Activated T-cell treated with anti-CD3 and anti-CD28 coated beads, Interleukin-2, amount 50 U/mL, for 72 hours (primary cell): Measurements from ENCODE around the gene LARP1. TPM values are rescaled to one million over a fixed set of nuclear protein-coding genes. Genes with fewer than 3 reads are reported as not detected.

ENCODE experiments used
- ATAC-seq, 2 donors: fragments of 150-1000 bp; cut with Tn5 transposase; replicated peaks in 1 of 2; 2 replicates each; pipeline ENCODE4 v1.10.0; 2021; ENCODE audit warnings: moderate library complexity in 2 of 2, mild to moderate bottlenecking in 1 of 2
- DNase-seq, 2 donors: peaks; one replicate each; pipeline ENCODE4 v3.0.0; 2021 to 2022; ENCODE audit warnings: mixed read lengths in 1 of 2
- H3K27ac Mint-ChIP-seq: one replicate; pipeline ENCODE4 v1.8.0; 2022; ENCODE audit warnings: mild to moderate bottlenecking, moderate library complexity, mixed read lengths
- H3K27me3 Mint-ChIP-seq: one replicate; pipeline ENCODE4 v1.8.0; 2022; ENCODE audit warnings: low read depth, mixed read lengths
- H3K36me3 Mint-ChIP-seq, 2 donors: one replicate each; pipeline ENCODE4 v1.8.0; 2022; ENCODE audit warnings: mixed read lengths in 2 of 2, mild to moderate bottlenecking in 1 of 2; ENCODE audit not compliant: insufficient read depth in 2 of 2
- H3K4me1 Mint-ChIP-seq: one replicate; pipeline ENCODE4 v1.8.0; 2022; ENCODE audit warnings: low read depth, mixed read lengths
- H3K4me3 Mint-ChIP-seq, 2 donors: one replicate each; pipeline ENCODE4 v1.8.0; 2022; ENCODE audit warnings: mild to moderate bottlenecking in 2 of 2, mixed read lengths in 2 of 2, moderate library complexity in 2 of 2
- H3K9me3 Mint-ChIP-seq, 2 donors: one replicate each; pipeline ENCODE4 v1.8.0; 2022; ENCODE audit warnings: mixed read lengths in 2 of 2
- total RNA-seq, 2 donors: library from RNA; stranded (reverse); gene quantifications; one replicate each; pipeline ENCODE4 v1.2.3, GENCODE V29; 2022

Gene LARP1
- total RNA-seq, 2 donors from 2014 or later = 248 to 266 TPM

- Mint-ChIP-seq H3K9me3 (no peaks in the 10 kb centered on the region), H3K36me3 (peaks cover 9 to 38% of the 10 kb centered on the region in 2 donors), H3K27ac (peak overlapping the region; percentile 58), H3K4me3 (no peak overlapping the region), H3K4me1 (peaks cover 11% of the 10 kb centered on the region), H3K27me3 (no peaks in the 10 kb centered on the region)
- ATAC-seq = no peak
- no peak for DNase-seq
Observed at GRCh38 chr5:154795235-154795596, 40.0 kb downstream of the LARP1 start.

- H3K36me3 Mint-ChIP-seq = peaks cover 16 to 51% of the 10 kb centered on the region in 2 donors
- H3K9me3 Mint-ChIP-seq = no peaks in the 10 kb centered on the region
- H3K4me1 Mint-ChIP-seq = peaks cover 13% of the 10 kb centered on the region
- H3K27ac Mint-ChIP-seq = peak overlapping the region; percentile 80
- DNase-seq = no peak
- no peak overlapping the region for H3K4me3 Mint-ChIP-seq
- no peaks in the 10 kb centered on the region for H3K27me3 Mint-ChIP-seq
- ATAC-seq = no peak
Observed at GRCh38 chr5:154797762-154798161, 42.6 kb downstream of the LARP1 start.

- H3K9me3 Mint-ChIP-seq = no peaks in the 10 kb centered on the region
- DNase-seq = no peak
- H3K27ac Mint-ChIP-seq = no peak overlapping the region
- H3K36me3 Mint-ChIP-seq = peaks cover 18 to 53% of the 10 kb centered on the region in 2 donors
- H3K4me3 Mint-ChIP-seq = no peak overlapping the region
- ATAC-seq = no peak
- no peaks in the 10 kb centered on the region for H3K27me3 Mint-ChIP-seq
- H3K4me1 Mint-ChIP-seq = peaks cover 13% of the 10 kb centered on the region
Observed at GRCh38 chr5:154800582-154800981, 45.4 kb downstream of the LARP1 start.

GRCh38 chr5:154801083-154801482 is 45.9 kb downstream of the LARP1 start:
- H3K27ac Mint-ChIP-seq = no peak overlapping the region
- peak in 1 of 2 donors; percentile 59 for ATAC-seq

GRCh38 chr5:154802050-154802449 is 46.9 kb downstream of the LARP1 start:
- Mint-ChIP-seq H3K36me3 (peaks cover 17 to 54% of the 10 kb centered on the region in 2 donors), H3K27ac (peak overlapping the region; percentile 48), H3K9me3 (no peaks in the 10 kb centered on the region), H3K4me3 (no peak overlapping the region), H3K27me3 (no peaks in the 10 kb centered on the region), H3K4me1 (peaks cover 13% of the 10 kb centered on the region)
- DNase-seq = no peak
- no peak for ATAC-seq

More at GRCh38 chr5:154801083-154801482, 45.9 kb downstream of the LARP1 start:
- no peak overlapping the region for H3K4me3 Mint-ChIP-seq
- H3K27me3 Mint-ChIP-seq = no peaks in the 10 kb centered on the region
- H3K4me1 Mint-ChIP-seq = peaks cover 13% of the 10 kb centered on the region
- H3K36me3 Mint-ChIP-seq = peaks cover 18 to 55% of the 10 kb centered on the region in 2 donors
- no peak for DNase-seq
- no peaks in the 10 kb centered on the region for H3K9me3 Mint-ChIP-seq

GRCh38 chr5:154806176-154806575 is 51.0 kb downstream of the LARP1 start:
- Mint-ChIP-seq H3K4me1 (no peaks in the 10 kb centered on the region), H3K9me3 (no peaks in the 10 kb centered on the region), H3K27ac (no peak overlapping the region), H3K4me3 (no peak overlapping the region), H3K27me3 (no peaks in the 10 kb centered on the region), H3K36me3 (peaks cover 14 to 55% of the 10 kb centered on the region in 2 donors)
- ATAC-seq (no peak), DNase-seq (no peak)

GRCh38 chr5:154811239-154811638 is 56.1 kb downstream of the LARP1 start:
- H3K4me1 Mint-ChIP-seq = peaks cover 10% of the 10 kb centered on the region
- ATAC-seq (no peak), DNase-seq (no peak)
- no peaks in the 10 kb centered on the region for H3K27me3 Mint-ChIP-seq
- no peak overlapping the region for H3K27ac Mint-ChIP-seq
- no peaks in the 10 kb centered on the region for H3K9me3 Mint-ChIP-seq
- no peak overlapping the region for H3K4me3 Mint-ChIP-seq
- H3K36me3 Mint-ChIP-seq = peaks cover 11 to 39% of the 10 kb centered on the region in 2 donors

- Mint-ChIP-seq H3K27me3 (no peaks in the 10 kb centered on the region), H3K36me3 (peaks cover 15 to 39% of the 10 kb centered on the region in 2 donors)
Observed at GRCh38 chr5:154811653-154812465, 56.7 kb downstream of the LARP1 start.

GRCh38 chr5:154813158-154813557 is 58.0 kb downstream of the LARP1 start:
- Mint-ChIP-seq H3K4me3 (no peak overlapping the region), H3K36me3 (peaks cover 15 to 34% of the 10 kb centered on the region in 2 donors), H3K4me1 (peaks cover 13% of the 10 kb centered on the region), H3K27ac (peak overlapping the region; percentile 68), H3K27me3 (no peaks in the 10 kb centered on the region), H3K9me3 (no peaks in the 10 kb centered on the region)
- DNase-seq (no peak), ATAC-seq (no peak)

More at GRCh38 chr5:154811653-154812465, 56.7 kb downstream of the LARP1 start:
- H3K27ac Mint-ChIP-seq = peak overlapping the region; percentile 31
- H3K4me1 Mint-ChIP-seq = peaks cover 13% of the 10 kb centered on the region
- H3K9me3 Mint-ChIP-seq = no peaks in the 10 kb centered on the region
- peak; percentile 56 to 62 for DNase-seq
- no peak overlapping the region for H3K4me3 Mint-ChIP-seq
- ATAC-seq = peak; percentile 49 to 72

- peak in 1 of 2 donors; percentile 15 for DNase-seq
- Mint-ChIP-seq H3K9me3 (no peaks in the 10 kb centered on the region), H3K27me3 (no peaks in the 10 kb centered on the region), H3K36me3 (peaks cover 15 to 33% of the 10 kb centered on the region in 2 donors), H3K4me1 (peaks cover 13% of the 10 kb centered on the region), H3K4me3 (no peak overlapping the region), H3K27ac (peak overlapping the region; percentile 68)
- ATAC-seq = peak in 1 of 2 donors; percentile 53
Observed at GRCh38 chr5:154813736-154814135, 58.6 kb downstream of the LARP1 start.

GRCh38 chr5:154815025-154815424 is 59.8 kb downstream of the LARP1 start:
- no peak for DNase-seq
- ATAC-seq = no peak
- peaks cover 12 to 30% of the 10 kb centered on the region in 2 donors for H3K36me3 Mint-ChIP-seq
- peaks cover 13% of the 10 kb centered on the region for H3K4me1 Mint-ChIP-seq
- H3K27me3 Mint-ChIP-seq = no peaks in the 10 kb centered on the region
- no peak overlapping the region for H3K4me3 Mint-ChIP-seq
- peak overlapping the region; percentile 56 for H3K27ac Mint-ChIP-seq
- H3K9me3 Mint-ChIP-seq = no peaks in the 10 kb centered on the region

GRCh38 chr5:154815684-154816247 is 60.6 kb downstream of the LARP1 start:
- DNase-seq (no peak), ATAC-seq (no peak)
- Mint-ChIP-seq H3K36me3 (peaks cover 12 to 28% of the 10 kb centered on the region in 2 donors), H3K4me3 (no peak overlapping the region), H3K27ac (peak overlapping the region; percentile 56), H3K4me1 (peaks cover 13% of the 10 kb centered on the region), H3K27me3 (no peaks in the 10 kb centered on the region), H3K9me3 (no peaks in the 10 kb centered on the region)

- no peaks in the 10 kb centered on the region for H3K27me3 Mint-ChIP-seq
- no peak for ATAC-seq
Observed at GRCh38 chr5:154816891-154817492, 61.8 kb downstream of the LARP1 start.

More at GRCh38 chr5:154816891-154817492, 61.8 kb downstream of the LARP1 start:
- no peak overlapping the region for H3K4me3 Mint-ChIP-seq
- H3K36me3 Mint-ChIP-seq = peaks cover 9 to 28% of the 10 kb centered on the region in 2 donors
- no peak for DNase-seq
- H3K4me1 Mint-ChIP-seq = peaks cover 6% of the 10 kb centered on the region
- peak overlapping the region; percentile 69 for H3K27ac Mint-ChIP-seq
- H3K9me3 Mint-ChIP-seq = no peaks in the 10 kb centered on the region
